Lower leg skin (tissue), 3 donors: ENCODE measurements around the gene CYLD.

ENCODE experiments used
- POLR2A ChIP-seq, 2 donors: fragments of 450-650 bp; IDR thresholded peaks; one replicate each; pipeline ENCODE4 v1.6.1; 2016 to 2017; ENCODE audit warnings: antibody characterized with exemption in 2 of 2, mild to moderate bottlenecking in 1 of 2, moderate library complexity in 1 of 2
- TF ChIP-seq, protein P1 (sequence below), 3 donors: fragments of 450-650 bp; IDR thresholded peaks; one replicate each; pipeline ENCODE4 v1.5.1; 2016; ENCODE audit warnings: antibody characterized with exemption in 3 of 3, mild to moderate bottlenecking in 3 of 3, moderate library complexity in 2 of 3

DNA sequence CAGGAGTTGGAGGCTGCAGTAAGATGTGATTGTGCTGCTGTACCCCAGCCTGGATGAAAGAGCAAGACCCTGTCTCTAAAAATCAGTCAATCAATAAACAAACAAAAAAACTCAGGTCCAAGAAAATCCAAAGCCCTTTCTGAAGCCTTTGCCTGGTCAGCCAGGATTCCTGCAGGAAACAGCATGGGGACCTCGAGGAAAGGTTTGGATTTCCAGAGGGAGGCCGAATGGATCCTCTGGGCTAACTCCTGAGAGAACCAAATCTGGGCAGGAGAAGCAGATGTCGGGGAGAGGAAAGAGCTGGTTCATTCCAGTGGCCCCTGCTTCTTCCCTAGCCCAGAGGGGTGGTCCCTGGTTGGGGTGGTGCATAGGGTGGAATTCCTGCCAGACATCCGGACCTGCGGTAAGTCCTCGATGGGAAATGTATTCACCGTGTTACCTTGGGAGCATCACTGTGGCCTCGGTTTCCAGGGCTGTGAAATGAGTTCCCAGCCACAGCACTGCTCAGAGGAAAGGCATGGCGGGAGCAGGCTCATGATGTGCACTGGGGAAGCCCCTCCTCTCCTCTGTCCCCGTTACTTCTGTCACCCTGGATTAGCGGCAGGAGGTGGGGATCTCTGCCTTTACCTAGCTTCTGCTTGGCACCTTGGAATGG lies 75.1 kb downstream of the CYLD start:
- TF ChIP-seq, protein P1, sequence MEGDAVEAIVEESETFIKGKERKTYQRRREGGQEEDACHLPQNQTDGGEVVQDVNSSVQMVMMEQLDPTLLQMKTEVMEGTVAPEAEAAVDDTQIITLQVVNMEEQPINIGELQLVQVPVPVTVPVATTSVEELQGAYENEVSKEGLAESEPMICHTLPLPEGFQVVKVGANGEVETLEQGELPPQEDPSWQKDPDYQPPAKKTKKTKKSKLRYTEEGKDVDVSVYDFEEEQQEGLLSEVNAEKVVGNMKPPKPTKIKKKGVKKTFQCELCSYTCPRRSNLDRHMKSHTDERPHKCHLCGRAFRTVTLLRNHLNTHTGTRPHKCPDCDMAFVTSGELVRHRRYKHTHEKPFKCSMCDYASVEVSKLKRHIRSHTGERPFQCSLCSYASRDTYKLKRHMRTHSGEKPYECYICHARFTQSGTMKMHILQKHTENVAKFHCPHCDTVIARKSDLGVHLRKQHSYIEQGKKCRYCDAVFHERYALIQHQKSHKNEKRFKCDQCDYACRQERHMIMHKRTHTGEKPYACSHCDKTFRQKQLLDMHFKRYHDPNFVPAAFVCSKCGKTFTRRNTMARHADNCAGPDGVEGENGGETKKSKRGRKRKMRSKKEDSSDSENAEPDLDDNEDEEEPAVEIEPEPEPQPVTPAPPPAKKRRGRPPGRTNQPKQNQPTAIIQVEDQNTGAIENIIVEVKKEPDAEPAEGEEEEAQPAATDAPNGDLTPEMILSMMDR (IDR thresholded peaks at IDR 0.05), result no peak
- no peak for TF ChIP-seq POLR2A (IDR thresholded peaks at IDR 0.05)
